H9 (cell line): ENCODE measurements around the gene GABBR2. TPM values are rescaled to one million over a fixed set of nuclear protein-coding genes. Genes with fewer than 3 reads are reported as not detected.

Experiments
- DNase-seq: peaks from one replicate; pipeline ENCODE4 v3.0.0-alpha.2; 2017
- H2AFZ ChIP-seq: one replicate; pipeline ENCODE4 v1.6.1; 2013; ENCODE audit warnings: mild to moderate bottlenecking, low read length, control low read depth, moderate library complexity
- H2AK5ac ChIP-seq: 2 replicates; pipeline ENCODE4 v1.6.1; 2013; ENCODE audit warnings: low read length, control low read depth, mixed read lengths; ENCODE audit not compliant: insufficient read length
- H2BK120ac ChIP-seq: one replicate; pipeline ENCODE4 v1.6.1; 2013; ENCODE audit warnings: low read depth, mild to moderate bottlenecking, low read length, control low read depth, inconsistent platforms; ENCODE audit not compliant: poor library complexity, severe bottlenecking
- H2BK12ac ChIP-seq: 2 replicates; pipeline ENCODE4 v1.6.1; 2013; ENCODE audit warnings: low read length, control low read depth, mixed read lengths, low read depth; ENCODE audit not compliant: insufficient read length
- H2BK15ac ChIP-seq: 2 replicates; pipeline ENCODE4 v1.6.1; 2013; ENCODE audit warnings: low read depth, low read length, control low read depth
- H2BK20ac ChIP-seq: one replicate; pipeline ENCODE4 v1.6.1; 2013; ENCODE audit warnings: low read depth, mild to moderate bottlenecking, low read length, control low read depth, inconsistent platforms; ENCODE audit not compliant: poor library complexity, severe bottlenecking
- H2BK5ac ChIP-seq: 2 replicates; pipeline ENCODE4 v1.6.1; 2013; ENCODE audit warnings: low read length, control low read depth, mixed read lengths; ENCODE audit not compliant: insufficient read length
- H3K14ac ChIP-seq: 2 replicates; pipeline ENCODE4 v1.6.1; 2013; ENCODE audit warnings: low read length, control low read depth; ENCODE audit not compliant: insufficient read depth
- H3K18ac ChIP-seq: 2 replicates; pipeline ENCODE4 v1.6.1; 2013; ENCODE audit warnings: low read depth, mild to moderate bottlenecking, mixed read lengths, low read length, control low read depth; ENCODE audit not compliant: insufficient read length
- H3K23ac ChIP-seq: 2 replicates; pipeline ENCODE4 v1.6.1; 2013; ENCODE audit warnings: low read length, control low read depth, mixed read lengths, low read depth; ENCODE audit not compliant: insufficient read length
- H3K23me2 ChIP-seq: 2 replicates; pipeline ENCODE4 v1.6.1; 2013; ENCODE audit warnings: low read depth, mild to moderate bottlenecking, mixed read lengths, low read length, control low read depth; ENCODE audit not compliant: insufficient read length, poor library complexity, severe bottlenecking
- H3K27ac ChIP-seq: 2 replicates; pipeline ENCODE4 v1.5.1; 2013; ENCODE audit warnings: low read length, control low read depth, mixed read lengths, low read depth; ENCODE audit not compliant: insufficient read length
- H3K27me3 ChIP-seq: 2 replicates; pipeline ENCODE4 v1.6.1; 2013; ENCODE audit warnings: low read length, control low read depth, inconsistent platforms; ENCODE audit not compliant: insufficient read depth
- H3K4ac ChIP-seq: 2 replicates; pipeline ENCODE4 v1.6.1; 2013; ENCODE audit warnings: low read depth, mild to moderate bottlenecking, control low read depth, inconsistent platforms, low read length, moderate library complexity
- H3K4me1 ChIP-seq: 2 replicates; pipeline ENCODE4 v1.6.1; 2013; ENCODE audit warnings: low read length, control low read depth, inconsistent platforms; ENCODE audit not compliant: insufficient read depth
- H3K4me2 ChIP-seq: 2 replicates; pipeline ENCODE4 v1.6.1; 2013; ENCODE audit warnings: low read length, control low read depth, mixed read lengths; ENCODE audit not compliant: insufficient read length, insufficient read depth
- H3K56ac ChIP-seq: 2 replicates; pipeline ENCODE4 v1.6.1; 2013; ENCODE audit warnings: low read depth, mild to moderate bottlenecking, mixed read lengths, low read length, control low read depth; ENCODE audit not compliant: insufficient read length
- H3K79me1 ChIP-seq: 2 replicates; pipeline ENCODE4 v1.6.1; 2013; ENCODE audit warnings: low read depth, mild to moderate bottlenecking, moderate library complexity, low read length, control low read depth, inconsistent platforms; ENCODE audit not compliant: insufficient read depth, poor library complexity, severe bottlenecking
- H3K79me2 ChIP-seq: 2 replicates; pipeline ENCODE4 v1.6.1; 2013; ENCODE audit warnings: low read length, control low read depth, inconsistent platforms; ENCODE audit not compliant: insufficient read depth
- H3K9ac ChIP-seq: 2 replicates; pipeline ENCODE4 v1.6.1; 2013; ENCODE audit warnings: low read length, control low read depth, mixed read lengths; ENCODE audit not compliant: insufficient read length; ENCODE audit errors: extremely low read depth
- H3K9me3 ChIP-seq: one replicate; pipeline ENCODE4 v1.6.1; 2013; ENCODE audit warnings: low read depth, low read length, inconsistent platforms; ENCODE audit not compliant: control insufficient read depth
- H3T11ph ChIP-seq: one replicate; pipeline ENCODE4 v1.6.1; 2013; ENCODE audit warnings: mild to moderate bottlenecking, low read length, control low read depth, inconsistent platforms
- H4K20me1 ChIP-seq: one replicate; pipeline ENCODE4 v1.6.1; 2013; ENCODE audit not compliant: control insufficient read depth, insufficient read length, insufficient read depth
- H4K5ac ChIP-seq: 2 replicates; pipeline ENCODE4 v1.6.1; 2013; ENCODE audit warnings: low read depth, mild to moderate bottlenecking, mixed read lengths, low read length, control low read depth; ENCODE audit not compliant: insufficient read length
- H4K8ac ChIP-seq: replicated peaks from 2 replicates; pipeline ENCODE4 v1.6.1; 2013; ENCODE audit warnings: low read length, control low read depth, mixed read lengths, low read depth; ENCODE audit not compliant: insufficient read length
- H4K91ac ChIP-seq: 2 replicates; pipeline ENCODE4 v1.6.1; 2013; ENCODE audit warnings: low read depth, mild to moderate bottlenecking, moderate library complexity, mixed read lengths, low read length, control low read depth; ENCODE audit not compliant: insufficient read length
- H3K27ac Mint-ChIP-seq, 3 experiments: 2 replicates in 2 of 3; 3 replicates in 1 of 3; pipeline ENCODE4 v1.8.0; 2020 to 2021; ENCODE audit warnings: mixed read lengths in 3 of 3, mild to moderate bottlenecking in 1 of 3, moderate library complexity in 1 of 3
- H3K27me3 Mint-ChIP-seq: 2 replicates; pipeline ENCODE4 v1.8.0; 2021; ENCODE audit warnings: low read depth, mild to moderate bottlenecking, moderate library complexity, mixed read lengths
- H3K36me3 Mint-ChIP-seq, 3 experiments: 2 replicates in 2 of 3; 3 replicates in 1 of 3; pipeline ENCODE4 v1.8.0; 2020 to 2021; ENCODE audit warnings: low read depth in 3 of 3, mixed read lengths in 3 of 3; ENCODE audit not compliant: insufficient read depth in 1 of 3
- H3K4me1 Mint-ChIP-seq, 2 experiments: 2 replicates each; pipeline ENCODE4 v1.8.0; 2020; ENCODE audit warnings: mixed read lengths in 2 of 2
- H3K4me3 Mint-ChIP-seq, 2 experiments: 2 replicates in 1 of 2; 3 replicates in 1 of 2; pipeline ENCODE4 v1.8.0; 2020 to 2021; ENCODE audit warnings: mild to moderate bottlenecking in 2 of 2, mixed read lengths in 2 of 2, moderate library complexity in 1 of 2
- H3K9me3 Mint-ChIP-seq, 2 experiments: 2 replicates in 1 of 2; 3 replicates in 1 of 2; pipeline ENCODE4 v1.8.0; 2020; ENCODE audit warnings: mild to moderate bottlenecking in 2 of 2, mixed read lengths in 2 of 2, moderate library complexity in 1 of 2
- CTCF ChIP-seq: fragments of 200-600 bp; sonication (generic); conservative IDR thresholded peaks from 3 replicates; pipeline ENCODE4 v1.8.0; 2021; ENCODE audit warnings: antibody characterized with exemption, mild to moderate bottlenecking
- WGBS: extraction: QIAGEN DNeasy Blood & Tissue Kit; methylation state at CpG from one replicate; pipeline ENCODE4 v1.1.7; 2013; ENCODE audit warnings: missing lambda C conversion rate, low lambda C conversion rate, mixed read lengths; ENCODE audit not compliant: insufficient read length; ENCODE audit errors: extremely low coverage; 5-methylcytosine and 5-hydroxymethylcytosine counted together
- total RNA-seq: library from RNA; stranded (reverse); gene quantifications from 2 replicates; pipeline ENCODE4 v1.2.1, GENCODE V29; 2021

Gene GABBR2
- total RNA-seq, 1 experiment from 2014 or later, result 0.66 TPM

GRCh38 chr9:98530806-98531386 is 177.8 kb downstream of the GABBR2 start:
- WGBS, result no CpG with 5 or more reads among the region's 6 CpGs
- no peak overlapping the region for H2AFZ ChIP-seq
- no peak for TF ChIP-seq CTCF

More at GRCh38 chr9:98530806-98531386, 177.8 kb downstream of the GABBR2 start:
- Histone ChIP-seq H3K23me2 (no peaks in the 10 kb centered on the region), H3K9me3 (no peaks in the 10 kb centered on the region), H4K20me1 (no peaks in the 10 kb centered on the region), H3K4me1 (no peaks in the 10 kb centered on the region), H4K91ac (no peak overlapping the region), H3K27me3 (no peaks in the 10 kb centered on the region), H3K79me1 (no peaks in the 10 kb centered on the region), H2AK5ac (no peak overlapping the region), H2BK120ac (no peak overlapping the region), H3K9ac (no peak overlapping the region), H3T11ph (no peak overlapping the region), H3K56ac (no peak overlapping the region), H3K79me2 (no peaks in the 10 kb centered on the region), H3K14ac (no peak overlapping the region), H4K5ac (no peak overlapping the region), H3K4ac (no peak overlapping the region), H2BK5ac (no peak overlapping the region), H2BK20ac (no peak overlapping the region), H3K27ac (no peak overlapping the region), H3K23ac (no peak overlapping the region), H3K4me2 (no peak overlapping the region), H3K18ac (no peak overlapping the region), H2BK15ac (no peak overlapping the region), H4K8ac (no peak overlapping the region), H2BK12ac (no peak overlapping the region)
- Mint-ChIP-seq H3K36me3 (no peaks in the 10 kb centered on the region), H3K4me3 (no peak overlapping the region), H3K27me3 (peaks cover 14% of the 10 kb centered on the region), H3K4me1 (no peaks in the 10 kb centered on the region), H3K27ac (no peak overlapping the region; a peak in 1 of 7 replicates), H3K9me3 (no peaks in the 10 kb centered on the region)
- no peak for DNase-seq
